Neural cell (in vitro differentiated cells): ENCODE results near the gene KIF6.

Source experiments
- EZH2 ChIP-seq: fragments of 200-600, 300-800 bp; shearing (Covaris generic), sonication (generic); IDR thresholded peaks from 2 replicates; pipeline ENCODE4 v1.6.1; 2014; ENCODE audit warnings: antibody characterized with exemption, low read length, borderline replicate concordance, mild to moderate bottlenecking; ENCODE audit not compliant: insufficient read depth, poor library complexity, severe bottlenecking
- MXI1 ChIP-seq: fragments of 450-650 bp; conservative IDR thresholded peaks from 2 replicates; pipeline ENCODE4 v1.6.1; 2014; ENCODE audit warnings: antibody characterized with exemption, mild to moderate bottlenecking; ENCODE audit not compliant: poor library complexity, severe bottlenecking
- POLR2AphosphoS5 ChIP-seq: IDR thresholded peaks from 2 replicates; pipeline ENCODE4 v1.6.1; 2012
- RAD21 ChIP-seq: fragments of 450-650 bp; conservative IDR thresholded peaks from 2 replicates; pipeline ENCODE4 v1.6.1; 2014; ENCODE audit warnings: antibody characterized with exemption, mild to moderate bottlenecking, moderate library complexity
- TAF1 ChIP-seq: IDR thresholded peaks from 2 replicates; pipeline ENCODE4 v1.6.1; 2012; ENCODE audit warnings: low read depth
- TF ChIP-seq, protein P1 (sequence below): fragments of 450-650 bp; IDR thresholded peaks from 2 replicates; pipeline ENCODE4 v1.5.1; 2014; ENCODE audit warnings: antibody characterized with exemption, mild to moderate bottlenecking, moderate library complexity; ENCODE audit not compliant: poor library complexity, severe bottlenecking

DNA sequence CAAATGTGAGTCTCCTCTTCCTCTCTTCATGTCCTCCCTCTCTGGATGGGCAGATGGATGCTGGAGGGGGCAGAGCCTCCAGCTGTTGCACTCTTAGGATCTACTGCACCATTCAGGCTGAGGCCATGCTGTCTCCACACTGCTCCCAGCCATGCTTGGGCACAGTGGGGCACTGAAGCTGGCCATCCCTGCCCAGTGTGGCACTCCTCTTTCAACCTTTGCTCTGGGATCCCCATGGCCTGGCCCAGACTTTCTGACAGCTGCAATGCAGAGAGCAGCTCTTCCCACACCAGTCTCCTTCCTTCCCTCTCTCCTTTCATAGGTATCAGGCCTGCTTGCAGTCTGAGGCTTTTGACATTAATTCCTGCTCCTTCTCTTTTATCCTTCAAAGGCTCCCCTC is 420.3 kb downstream of the KIF6 start:
- no peak for TF ChIP-seq MXI1
- TF ChIP-seq, protein P1, sequence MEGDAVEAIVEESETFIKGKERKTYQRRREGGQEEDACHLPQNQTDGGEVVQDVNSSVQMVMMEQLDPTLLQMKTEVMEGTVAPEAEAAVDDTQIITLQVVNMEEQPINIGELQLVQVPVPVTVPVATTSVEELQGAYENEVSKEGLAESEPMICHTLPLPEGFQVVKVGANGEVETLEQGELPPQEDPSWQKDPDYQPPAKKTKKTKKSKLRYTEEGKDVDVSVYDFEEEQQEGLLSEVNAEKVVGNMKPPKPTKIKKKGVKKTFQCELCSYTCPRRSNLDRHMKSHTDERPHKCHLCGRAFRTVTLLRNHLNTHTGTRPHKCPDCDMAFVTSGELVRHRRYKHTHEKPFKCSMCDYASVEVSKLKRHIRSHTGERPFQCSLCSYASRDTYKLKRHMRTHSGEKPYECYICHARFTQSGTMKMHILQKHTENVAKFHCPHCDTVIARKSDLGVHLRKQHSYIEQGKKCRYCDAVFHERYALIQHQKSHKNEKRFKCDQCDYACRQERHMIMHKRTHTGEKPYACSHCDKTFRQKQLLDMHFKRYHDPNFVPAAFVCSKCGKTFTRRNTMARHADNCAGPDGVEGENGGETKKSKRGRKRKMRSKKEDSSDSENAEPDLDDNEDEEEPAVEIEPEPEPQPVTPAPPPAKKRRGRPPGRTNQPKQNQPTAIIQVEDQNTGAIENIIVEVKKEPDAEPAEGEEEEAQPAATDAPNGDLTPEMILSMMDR: no peak
- TF ChIP-seq RAD21: no peak
- no peak for TF ChIP-seq POLR2AphosphoS5
- no peak for TF ChIP-seq TAF1
- TF ChIP-seq EZH2: no peak
